IMR-90 (cell line): ENCODE data around the gene MRPL51. TPM values are rescaled to one million over a fixed set of nuclear protein-coding genes. Genes with fewer than 3 reads are reported as not detected.
"Not testable (repeated sequence)": the region's sequence is repeated elsewhere in the genome, so short reads cannot be mapped to it uniquely, and the experiment has no call there.

Experiments used
- ATAC-seq: fragments of 200-7000 bp; cut with Tn5 transposase; 2 replicates; pipeline ENCODE4 v1.9.1; 2020; ENCODE audit warnings: low read depth, mild to moderate bottlenecking, moderate library complexity
- BruUV-seq: library from RNA; stranded (reverse); fragments of 400-500 nt; replicated peaks from 2 replicates; lab custom pipeline; 2021; lab: Mats Ljungman, UMichigan
- CTCF ChIA-PET: fragments of 300-600 bp; formaldehyde crosslinking; extraction: SDS; loops from one replicate; lab custom pipeline; 2021; ENCODE audit warnings: antibody characterized with exemption; lab: Yijun Ruan, JAX
- POLR2A ChIA-PET: fragments of 300-600 bp; sonication (Branson Sonifier 250); formaldehyde crosslinking; loops from one replicate; lab custom pipeline; 2022; ENCODE audit warnings: antibody characterized with exemption; ENCODE audit not compliant: unreplicated experiment; lab: Charles Lee
- DNase-seq: peaks from one replicate; pipeline ENCODE4 v3.0.0; 2013
- H2AFZ ChIP-seq: replicated peaks from 2 replicates; pipeline ENCODE3; 2013; ENCODE audit warnings: low read length, mild to moderate bottlenecking; ENCODE audit not compliant: poor library complexity
- H2AK5ac ChIP-seq: 2 replicates; pipeline ENCODE4 v1.6.1; 2013; ENCODE audit warnings: low read depth, low read length, inconsistent platforms
- H2AK9ac ChIP-seq: replicated peaks from 2 replicates; pipeline ENCODE3; 2013; ENCODE audit warnings: mild to moderate bottlenecking, low read depth, low read length, moderate library complexity; ENCODE audit not compliant: poor library complexity
- H2BK120ac ChIP-seq: 2 replicates; pipeline ENCODE4 v1.6.1; 2013; ENCODE audit warnings: low read depth, low read length, inconsistent platforms
- H2BK15ac ChIP-seq: 3 replicates; pipeline ENCODE4 v1.6.1; 2013; ENCODE audit warnings: low read depth, low read length, inconsistent platforms
- H2BK20ac ChIP-seq: 2 replicates; pipeline ENCODE4 v1.6.1; 2013; ENCODE audit warnings: low read depth, mild to moderate bottlenecking, inconsistent platforms, low read length, moderate library complexity
- H2BK5ac ChIP-seq: 2 replicates; pipeline ENCODE4 v1.6.1; 2013; ENCODE audit warnings: mild to moderate bottlenecking, low read depth, low read length, inconsistent platforms; ENCODE audit not compliant: poor library complexity, severe bottlenecking
- H3K14ac ChIP-seq: replicated peaks from 2 replicates; pipeline ENCODE4 v1.6.1; 2013; ENCODE audit warnings: low read depth, low read length, inconsistent platforms
- H3K18ac ChIP-seq: 2 replicates; pipeline ENCODE4 v1.6.1; 2013; ENCODE audit warnings: low read depth, low read length, control low read depth
- H3K23ac ChIP-seq: 2 replicates; pipeline ENCODE4 v1.6.1; 2013; ENCODE audit warnings: low read depth, low read length, inconsistent platforms
- H3K27ac ChIP-seq: 2 replicates; pipeline ENCODE4 v1.5.1; 2013; ENCODE audit warnings: mild to moderate bottlenecking, control low read depth, low read length; ENCODE audit not compliant: insufficient read depth
- H3K27me3 ChIP-seq: 2 replicates; pipeline ENCODE4 v1.6.1; 2013; ENCODE audit warnings: low read length; ENCODE audit not compliant: control insufficient read depth, insufficient read depth
- H3K36me3 ChIP-seq: 2 replicates; pipeline ENCODE4 v1.6.1; 2013; ENCODE audit warnings: low read length, mixed read lengths; ENCODE audit not compliant: control insufficient read depth, insufficient read depth
- H3K4ac ChIP-seq: 2 replicates; pipeline ENCODE4 v1.6.1; 2013; ENCODE audit warnings: low read depth, low read length, inconsistent platforms
- H3K4me1 ChIP-seq: 2 replicates; pipeline ENCODE4 v1.6.1; 2013; ENCODE audit warnings: low read length, mixed read lengths; ENCODE audit not compliant: control insufficient read depth, insufficient read depth
- H3K4me2 ChIP-seq: 2 replicates; pipeline ENCODE4 v1.6.1; 2013; ENCODE audit warnings: low read depth, mild to moderate bottlenecking, control low read depth, low read length, moderate library complexity
- H3K4me3 ChIP-seq: 2 replicates; pipeline ENCODE4 v1.5.1; 2013; ENCODE audit warnings: low read depth, mild to moderate bottlenecking, control low read depth, low read length, moderate library complexity; ENCODE audit not compliant: insufficient read depth
- H3K56ac ChIP-seq: 2 replicates; pipeline ENCODE4 v1.6.1; 2013; ENCODE audit warnings: low read length, inconsistent platforms; ENCODE audit not compliant: insufficient read depth; ENCODE audit errors: extremely low read depth
- H3K79me1 ChIP-seq, 2 experiments: 2 replicates each; pipeline ENCODE4 v1.6.1; 2013; ENCODE audit warnings: low read length in 2 of 2, inconsistent platforms in 1 of 2, low read depth in 1 of 2
- H3K9ac ChIP-seq: 2 replicates; pipeline ENCODE4 v1.6.1; 2013; ENCODE audit warnings: low read depth, low read length, control low read depth
- H3K9me1 ChIP-seq: 2 replicates; pipeline ENCODE4 v1.6.1; 2013; ENCODE audit warnings: low read length, inconsistent platforms; ENCODE audit not compliant: insufficient read depth
- H3K9me3 ChIP-seq: 2 replicates; pipeline ENCODE4 v1.6.1; 2013; ENCODE audit warnings: low read length; ENCODE audit not compliant: control insufficient read depth, insufficient read depth
- H4K20me1 ChIP-seq: 2 replicates; pipeline ENCODE4 v1.6.1; 2013; ENCODE audit warnings: low read length, inconsistent platforms; ENCODE audit not compliant: insufficient read depth
- H4K5ac ChIP-seq: 2 replicates; pipeline ENCODE4 v1.6.1; 2013; ENCODE audit warnings: mild to moderate bottlenecking, low read depth, low read length, control low read depth
- H4K8ac ChIP-seq, 2 experiments: 2 replicates each; pipeline ENCODE4 v1.6.1; 2013; ENCODE audit warnings: low read depth in 2 of 2, low read length in 2 of 2, control low read depth in 1 of 2, inconsistent platforms in 1 of 2
- H4K91ac ChIP-seq: 2 replicates; pipeline ENCODE4 v1.6.1; 2013; ENCODE audit warnings: low read depth, low read length, inconsistent platforms; ENCODE audit not compliant: insufficient read depth
- CEBPB ChIP-seq: IDR thresholded peaks from 2 replicates; pipeline ENCODE4 v1.6.1; 2012; ENCODE audit warnings: low read depth, low read length, improper control_type of control experiment
- CHD1 ChIP-seq: IDR thresholded peaks from 2 replicates; pipeline ENCODE4 v1.6.1; 2012; ENCODE audit warnings: low read depth, low read length, improper control_type of control experiment
- FOS ChIP-seq: fragments of 150-350 bp; IDR thresholded peaks from 2 replicates; pipeline ENCODE4 v1.6.1; 2016; ENCODE audit warnings: low read depth, low read length
- WGBS, 2 experiments: methylation state at CpG; one replicate each; pipeline versions ENCODE4 v1.1.5 to v1.1.7; 2013; ENCODE audit warnings: missing lambda C conversion rate in 2 of 2; ENCODE audit not compliant: insufficient read length in 1 of 2; ENCODE audit errors: extremely low coverage in 2 of 2; 5-methylcytosine and 5-hydroxymethylcytosine counted together
- dilution Hi-C: fragments of 300-500 bp; cut with HindIII; formaldehyde crosslinking; loops from one replicate; pipeline ENCODE4 v1.14.3; 2018; ENCODE audit warnings: low sequenced_read_pairs; ENCODE audit not compliant: unreplicated experiment
- in situ Hi-C: fragments of 300-500 bp; cut with MboI; formaldehyde crosslinking; loops from 3 replicates; pipeline ENCODE4 v1.14.3; 2019; ENCODE audit warnings: low sequenced_read_pairs, inconsistent platforms, mixed read lengths
- intact Hi-C: fragments of 100-400 bp; cut with micrococcal nuclease; formaldehyde crosslinking; loops from 2 replicates; pipeline ENCODE4 v1.10.0; 2022
- polyA plus RNA-seq, 3 experiments: library from polyadenylated mRNA; depleted of rRNA; stranded (reverse); fragments of >200 nt; gene quantifications; 2 replicates each; pipeline ENCODE4 v1.2.3, GENCODE V29; 2012; ENCODE audit warnings: low replicate concordance in 1 of 3
- total RNA-seq: library from RNA; depleted of rRNA; stranded (reverse); fragments of >200 nt; gene quantifications from 2 replicates; pipeline ENCODE4 v1.2.3, GENCODE V29; 2012
- TF ChIP-seq, protein P1 (sequence below): fragments of 150-350 bp; IDR thresholded peaks from 2 replicates; pipeline ENCODE4 v1.6.1; 2016; ENCODE audit warnings: low read depth, mild to moderate bottlenecking, low read length, moderate library complexity, borderline replicate concordance

The MRPL51 gene
- total and polyA plus RNA-seq, 2 of the 4 experiments (the other 2 are of a cell fraction) = 80.1 to 160 TPM

GRCh38 chr12:6468283-6468575 is 24.8 kb downstream of the MRPL51 start:
- in situ Hi-C loops (loop anchor here (25.0 kb wide), 1 partner anchor 281 kb away; no protein-coding TSS in a partner anchor), intact Hi-C loops (loop anchor here (5.0 kb wide), 1 partner anchor 271 kb away; no protein-coding TSS in a partner anchor), dilution Hi-C loops (no loop called here)
- Histone ChIP-seq H3K9me3 (no peaks in the 10 kb centered on the region), H3K23ac (peak overlapping the region; percentile 7; the same call in 1 of the 2 replicates), H3K18ac (no peak overlapping the region), H2BK15ac (no peak overlapping the region), H3K14ac (no peak overlapping the region), H3K4me3 (no peak overlapping the region), H3K4ac (no peak overlapping the region), H2BK20ac (no peak overlapping the region), H4K20me1 (peaks cover 17% of the 10 kb centered on the region), H4K8ac (no peak overlapping the region), H3K27ac (no peak overlapping the region), H3K9ac (no peak overlapping the region), H2AFZ (no peak overlapping the region), H3K9me1 (peaks cover 6% of the 10 kb centered on the region; the same call in 1 of the 2 replicates), H2AK9ac (no peak overlapping the region), H4K91ac (no peak overlapping the region), H2AK5ac (no peak overlapping the region), H3K4me2 (peak overlapping the region; percentile 29; the same call in 1 of the 2 replicates), H2BK5ac (no peak overlapping the region), H4K5ac (no peak overlapping the region), H2BK120ac (no peak overlapping the region), H3K79me1 (peaks cover 16 to 45% of the 10 kb centered on the region in 2 experiments), H3K27me3 (no peaks in the 10 kb centered on the region), H3K56ac (no peak overlapping the region), H3K4me1 (peaks cover 4% of the 10 kb centered on the region), H3K36me3 (peaks cover 22% of the 10 kb centered on the region)
- BruUV-seq = no TSS peak
- TF ChIP-seq FOS (0 out of 2 replicates have a peak, but pooled peaks have one; percentile 19), CEBPB (peak; percentile 29; the same call in 1 of the 2 replicates), CHD1 (no peak)
- TF ChIP-seq, protein P1, sequence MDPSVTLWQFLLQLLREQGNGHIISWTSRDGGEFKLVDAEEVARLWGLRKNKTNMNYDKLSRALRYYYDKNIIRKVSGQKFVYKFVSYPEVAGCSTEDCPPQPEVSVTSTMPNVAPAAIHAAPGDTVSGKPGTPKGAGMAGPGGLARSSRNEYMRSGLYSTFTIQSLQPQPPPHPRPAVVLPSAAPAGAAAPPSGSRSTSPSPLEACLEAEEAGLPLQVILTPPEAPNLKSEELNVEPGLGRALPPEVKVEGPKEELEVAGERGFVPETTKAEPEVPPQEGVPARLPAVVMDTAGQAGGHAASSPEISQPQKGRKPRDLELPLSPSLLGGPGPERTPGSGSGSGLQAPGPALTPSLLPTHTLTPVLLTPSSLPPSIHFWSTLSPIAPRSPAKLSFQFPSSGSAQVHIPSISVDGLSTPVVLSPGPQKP = no peak
- peak; percentile 62 for DNase-seq
- ChIA-PET POLR2A (interaction anchor here (0.6 to 1.0 kb wide), 2 partner anchors 68 to 133 kb away, joined by 3 to 4 read pairs; no protein-coding TSS in a partner anchor), CTCF (interaction anchor here (0.6 kb wide), 1 partner anchor 32 kb away, joined by 3 read pairs; no protein-coding TSS in a partner anchor)
- ATAC-seq = no peak

- BruUV-seq, H3K9me3 ChIP-seq, H3K4me2 ChIP-seq, H3K23ac ChIP-seq, H3K9ac ChIP-seq, H3K56ac ChIP-seq, H4K8ac ChIP-seq, H3K27me3 ChIP-seq, H3K18ac ChIP-seq, H3K4me1 ChIP-seq, H2BK15ac ChIP-seq, ATAC-seq, DNase-seq, H2AFZ ChIP-seq, H2BK5ac ChIP-seq, H2BK20ac ChIP-seq, H2AK9ac ChIP-seq, H3K4me3 ChIP-seq, H3K9me1 ChIP-seq, H4K91ac ChIP-seq, H3K27ac ChIP-seq, H4K5ac ChIP-seq, H3K14ac ChIP-seq, H3K4ac ChIP-seq, dilution Hi-C loops, H2BK120ac ChIP-seq, H2AK5ac ChIP-seq: not testable (repeated sequence)
- intact Hi-C loops = loop anchor here (5.0 kb wide), 1 partner anchor 270 kb away; no protein-coding TSS in a partner anchor
- Histone ChIP-seq H3K36me3 (peaks cover 27% of the 10 kb centered on the region), H4K20me1 (peaks cover 17% of the 10 kb centered on the region), H3K79me1 (peaks cover 16 to 45% of the 10 kb centered on the region in 2 experiments)
- POLR2A ChIA-PET = interaction anchor here (0.6 to 1.0 kb wide), 2 partner anchors 68 to 133 kb away, joined by 3 to 4 read pairs; no protein-coding TSS in a partner anchor
- 100% methylated on average over 3 of the region's 9 CpGs; no CpG with 5 or more reads in 1 of the 2 experiments for WGBS, 2 experiments
- CTCF ChIA-PET = interaction anchor here (0.6 kb wide), 1 partner anchor 32 kb away, joined by 3 read pairs; no protein-coding TSS in a partner anchor
- in situ Hi-C loops = loop anchor here (25.0 kb wide), 1 partner anchor 280 kb away; no protein-coding TSS in a partner anchor
These were observed 25.3 kb downstream of the MRPL51 start for GRCh38 chr12:6467571-6468282.
